HEK293T (cell line): ENCODE results near the gene FAM131C.
"Not testable (repeated sequence)": the region's sequence is repeated elsewhere in the genome, so short reads cannot be mapped to it uniquely, and the experiment has no call there.

Experiments
- CTCF ChIA-PET: fragments of 350-600 bp; formaldehyde crosslinking; extraction: SDS; loops from one replicate; lab custom pipeline; 2021; ENCODE audit warnings: antibody characterized with exemption, inconsistent platforms; lab: Yijun Ruan, JAX
- POLR2A ChIA-PET: fragments of 350-600 bp; formaldehyde crosslinking; extraction: SDS; loops from one replicate; lab custom pipeline; 2020; ENCODE audit warnings: antibody characterized with exemption, inconsistent platforms; lab: Yijun Ruan, JAX
- DNase-seq: peaks from one replicate; pipeline ENCODE4 v3.0.0; 2012; ENCODE audit warnings: mixed read lengths; ENCODE audit errors: extremely low spot score
- ARNT ChIP-seq: fragments of 450-650 bp; IDR thresholded peaks from 2 replicates; pipeline ENCODE4 v1.6.1; 2017; ENCODE audit warnings: mild to moderate bottlenecking
- BHLHE40 ChIP-seq: fragments of 450-650 bp; IDR thresholded peaks from 2 replicates; pipeline ENCODE4 v1.6.1; 2016; ENCODE audit warnings: mild to moderate bottlenecking, moderate library complexity, borderline replicate concordance
- CTBP1 ChIP-seq: fragments of 450-650 bp; IDR thresholded peaks from 2 replicates; pipeline ENCODE4 v1.6.1; 2016; ENCODE audit warnings: borderline replicate concordance
- ELF4 ChIP-seq: fragments of 450-650 bp; IDR thresholded peaks from 2 replicates; pipeline ENCODE4 v1.6.1; 2017; ENCODE audit warnings: antibody characterized with exemption
- FOXA1 ChIP-seq: fragments of 450-650 bp; IDR thresholded peaks from 2 replicates; pipeline ENCODE4 v1.6.1; 2016; ENCODE audit warnings: mild to moderate bottlenecking
- FOXK2 ChIP-seq: fragments of 450-650 bp; IDR thresholded peaks from 2 replicates; pipeline ENCODE4 v1.6.1; 2016; ENCODE audit warnings: mild to moderate bottlenecking
- FOXM1 ChIP-seq: fragments of 450-650 bp; IDR thresholded peaks from 2 replicates; pipeline ENCODE4 v1.6.1; 2017; ENCODE audit warnings: mild to moderate bottlenecking, borderline replicate concordance
- HDGF ChIP-seq: fragments of 450-650 bp; IDR thresholded peaks from 2 replicates; pipeline ENCODE4 v1.6.1; 2017; ENCODE audit warnings: antibody characterized with exemption, borderline replicate concordance
- L3MBTL2 ChIP-seq: fragments of 450-650 bp; conservative IDR thresholded peaks from 2 replicates; pipeline ENCODE4 v1.6.1; 2016; ENCODE audit warnings: mild to moderate bottlenecking
- LEF1 ChIP-seq: fragments of 450-650 bp; IDR thresholded peaks from 2 replicates; pipeline ENCODE4 v1.6.1; 2017; ENCODE audit warnings: mild to moderate bottlenecking, borderline replicate concordance
- NFRKB ChIP-seq: fragments of 450-650 bp; IDR thresholded peaks from 2 replicates; pipeline ENCODE4 v1.6.1; 2016; ENCODE audit warnings: mild to moderate bottlenecking, moderate library complexity
- PKNOX1 ChIP-seq: fragments of 450-650 bp; IDR thresholded peaks from 2 replicates; pipeline ENCODE4 v1.6.1; 2016
- SP1 ChIP-seq: fragments of 450-650 bp; IDR thresholded peaks from 2 replicates; pipeline ENCODE4 v1.6.1; 2017
- SUZ12 ChIP-seq: fragments of 450-650 bp; IDR thresholded peaks from 2 replicates; pipeline ENCODE4 v1.6.1; 2016; ENCODE audit warnings: mild to moderate bottlenecking
- TARDBP ChIP-seq: fragments of 450-650 bp; IDR thresholded peaks from 2 replicates; pipeline ENCODE4 v1.6.1; 2016
- ZNF384 ChIP-seq: fragments of 450-650 bp; IDR thresholded peaks from 2 replicates; pipeline ENCODE4 v1.6.1; 2016

FAM131C gene

GRCh38 chr1:16055613-16056520, 17.6 kb downstream of the FAM131C start:
- TF ChIP-seq FOXK2 (peak; percentile 72), PKNOX1 (no peak)
- DNase-seq = peak; percentile 92
- ChIA-PET CTCF (interaction anchor here (1.3 kb wide), 1 partner anchor 12 kb away, joined by 3 read pairs; no protein-coding TSS in a partner anchor), POLR2A (no interaction called here)

- no peak for DNase-seq
- TF ChIP-seq ARNT (no peak), TARDBP (no peak), SUZ12 (no peak)
- ChIA-PET CTCF (interaction anchor here (1.2 kb wide), 1 partner anchor 46 kb away, joined by 4 read pairs; no protein-coding TSS in a partner anchor), POLR2A (interaction anchor here (1.2 kb wide), 1 partner anchor 45 kb away, joined by 4 read pairs; no protein-coding TSS in a partner anchor)
Measured at GRCh38 chr1:16054598-16055540, 18.6 kb downstream of the FAM131C start.

- ChIA-PET CTCF (interaction anchor here (1.2 kb wide), 1 partner anchor 45 kb away, joined by 4 read pairs; no protein-coding TSS in a partner anchor), POLR2A (interaction anchor here (1.2 kb wide), 1 partner anchor 44 kb away, joined by 4 read pairs; no protein-coding TSS in a partner anchor)
- no peak for DNase-seq
- no peak for TF ChIP-seq TARDBP
- TF ChIP-seq ELF4 = no peak
- TF ChIP-seq SUZ12 = no peak
- TF ChIP-seq PKNOX1 = no peak
- no peak for TF ChIP-seq FOXM1
- TF ChIP-seq ARNT = no peak
- no peak for TF ChIP-seq NFRKB
- no peak for TF ChIP-seq LEF1
- no peak for TF ChIP-seq FOXA1
- no peak for TF ChIP-seq HDGF
- TF ChIP-seq SP1 = no peak
- TF ChIP-seq FOXK2 = no peak
Measured at GRCh38 chr1:16053781-16054502, 19.5 kb downstream of the FAM131C start.

GRCh38 chr1:16051949-16052348, 21.5 kb downstream of the FAM131C start:
- DNase-seq, CTCF ChIA-PET, POLR2A ChIA-PET: not testable (repeated sequence)

- DNase-seq = no peak
- TF ChIP-seq LEF1 (no peak), CTBP1 (no peak), FOXK2 (no peak), FOXA1 (no peak), FOXM1 (no peak), ZNF384 (no peak), TARDBP (no peak), SUZ12 (no peak), SP1 (no peak), PKNOX1 (no peak), HDGF (no peak), ARNT (no peak), ELF4 (no peak), BHLHE40 (no peak), NFRKB (no peak), L3MBTL2 (no peak)
- POLR2A ChIA-PET = no interaction called here
- CTCF ChIA-PET = no interaction called here
Measured at GRCh38 chr1:16051039-16051438, 22.4 kb downstream of the FAM131C start.

GRCh38 chr1:16050328-16050727, 23.1 kb downstream of the FAM131C start:
- POLR2A ChIA-PET = no interaction called here
- CTCF ChIA-PET = no interaction called here
- TF ChIP-seq FOXK2 (no peak), SUZ12 (no peak), FOXA1 (no peak), PKNOX1 (no peak), FOXM1 (no peak), CTBP1 (no peak), LEF1 (no peak), L3MBTL2 (no peak), NFRKB (no peak), ZNF384 (no peak), ARNT (no peak)
- DNase-seq = no peak
